CD8-positive, alpha-beta memory T cell (primary cell): ENCODE results near the gene SDHA. TPM values are rescaled to one million over a fixed set of nuclear protein-coding genes. Genes with fewer than 3 reads are reported as not detected.
A peak's percentile ranks its signal among the peaks of the same experiment; 100 is the strongest.
"Not testable (repeated sequence)": the region's sequence is repeated elsewhere in the genome, so short reads cannot be mapped to it uniquely, and the experiment has no call there.

Source experiments
- CTCF ChIA-PET: fragments of 350-600 bp; sonication (Branson Sonifier 250); formaldehyde crosslinking; loops from one replicate; lab custom pipeline; 2021; ENCODE audit warnings: antibody characterized with exemption; lab: Charles Lee
- POLR2A ChIA-PET: fragments of 350-600 bp; sonication (Branson Sonifier 250); formaldehyde crosslinking; loops from one replicate; lab custom pipeline; 2021; ENCODE audit warnings: antibody characterized with exemption; lab: Charles Lee
- DNase-seq, 5 donors: peaks; one replicate each; pipeline versions ENCODE4 v3.0.0 to v3.0.0-alpha.2; 2020 to 2022; ENCODE audit warnings: mixed read lengths in 1 of 5
- H3K27ac ChIP-seq: one replicate; pipeline ENCODE4 v1.7.0; 2013; ENCODE audit warnings: low read depth, mild to moderate bottlenecking, low read length, moderate library complexity
- H3K27me3 ChIP-seq: 2 replicates; pipeline ENCODE4 v1.7.0; 2013; ENCODE audit warnings: low read length, mild to moderate bottlenecking; ENCODE audit not compliant: insufficient read depth, poor library complexity, severe bottlenecking
- H3K36me3 ChIP-seq: 2 replicates; pipeline ENCODE4 v1.7.0; 2013; ENCODE audit warnings: mild to moderate bottlenecking, low read length, moderate library complexity; ENCODE audit not compliant: insufficient read depth
- H3K4me1 ChIP-seq: 2 replicates; pipeline ENCODE4 v1.7.0; 2013; ENCODE audit warnings: mild to moderate bottlenecking, low read length, moderate library complexity; ENCODE audit not compliant: insufficient read depth
- H3K4me3 ChIP-seq: 2 replicates; pipeline ENCODE4 v1.7.0; 2013; ENCODE audit warnings: mild to moderate bottlenecking, low read length
- H3K9me3 ChIP-seq: 2 replicates; pipeline ENCODE4 v1.7.0; 2013; ENCODE audit warnings: mild to moderate bottlenecking, low read length
- H3K27ac Mint-ChIP-seq, 8 donors: one replicate each; pipeline ENCODE4 v1.8.0; 2020 to 2021; ENCODE audit warnings: mixed read lengths in 8 of 8, mild to moderate bottlenecking in 6 of 8, inconsistent platforms in 3 of 8, moderate library complexity in 3 of 8
- H3K27me3 Mint-ChIP-seq, 2 donors: one replicate each; pipeline ENCODE4 v1.8.0; 2020 to 2021; ENCODE audit warnings: mixed read lengths in 2 of 2, mild to moderate bottlenecking in 1 of 2, moderate library complexity in 1 of 2
- H3K36me3 Mint-ChIP-seq, 3 donors: one replicate each; pipeline ENCODE4 v1.8.0; 2020 to 2021; ENCODE audit warnings: mixed read lengths in 3 of 3, inconsistent platforms in 1 of 3, mild to moderate bottlenecking in 1 of 3
- H3K4me1 Mint-ChIP-seq, 3 donors: one replicate each; pipeline ENCODE4 v1.8.0; 2020 to 2021; ENCODE audit warnings: mixed read lengths in 3 of 3, inconsistent platforms in 1 of 3, mild to moderate bottlenecking in 1 of 3
- H3K4me3 Mint-ChIP-seq, 7 donors: one replicate each; pipeline ENCODE4 v1.8.0; 2020 to 2021; ENCODE audit warnings: mixed read lengths in 7 of 7, mild to moderate bottlenecking in 6 of 7, moderate library complexity in 4 of 7, inconsistent platforms in 2 of 7
- H3K9me3 Mint-ChIP-seq, 5 donors: one replicate each; pipeline ENCODE4 v1.8.0; 2020 to 2022; ENCODE audit warnings: mixed read lengths in 5 of 5, mild to moderate bottlenecking in 3 of 5, moderate library complexity in 2 of 5, inconsistent platforms in 1 of 5
- polyA plus RNA-seq: library from polyadenylated mRNA; unstranded; fragments of 300-500 nt; fragmentation: Illumina TruSeq; gene quantifications from one replicate; pipeline ENCODE4 v1.2.3, GENCODE V29; 2021
- total RNA-seq, 2 experiments: library from RNA; stranded (reverse); gene quantifications; one replicate each; pipeline ENCODE4 v1.2.3, GENCODE V29; 2021

The SDHA gene
- total and polyA plus RNA-seq, 3 experiments from 2014 or later: 168 to 237 (median 171) TPM

- Mint-ChIP-seq H3K36me3 (peaks cover 0 to 16% (median 0%) of the 10 kb centered on the region in 3 donors), H3K4me1 (peaks cover 42 to 51% (median 45%) of the 10 kb centered on the region in 3 donors)
- H3K36me3 ChIP-seq, H3K4me3 Mint-ChIP-seq, H3K4me3 ChIP-seq, POLR2A ChIA-PET, H3K4me1 ChIP-seq, H3K27ac ChIP-seq, H3K9me3 ChIP-seq, CTCF ChIA-PET, H3K27me3 Mint-ChIP-seq, H3K9me3 Mint-ChIP-seq, H3K27ac Mint-ChIP-seq, H3K27me3 ChIP-seq: not testable (repeated sequence)
- peak in 1 of 5 donors; percentile 3 for DNase-seq
Observed at GRCh38 chr5:297991-298736, 80.0 kb downstream of the SDHA start.

GRCh38 chr5:298737-299125 lies 80.6 kb downstream of the SDHA start:
- no peaks in the 10 kb centered on the region for H3K27me3 ChIP-seq
- Mint-ChIP-seq H3K4me1 (peaks cover 42 to 55% (median 45%) of the 10 kb centered on the region in 3 donors), H3K27me3 (no peaks in the 10 kb centered on the region), H3K27ac (no peak overlapping the region), H3K4me3 (no peak overlapping the region), H3K36me3 (peaks cover 0 to 19% (median 0%) of the 10 kb centered on the region in 3 donors), H3K9me3 (no peaks in the 10 kb centered on the region)
- H3K4me1 ChIP-seq: peaks cover 6% of the 10 kb centered on the region
- H3K36me3 ChIP-seq: no peaks in the 10 kb centered on the region
- H3K4me3 ChIP-seq: no peak overlapping the region
- peak in 1 of 5 donors; percentile 8 for DNase-seq
- no peak overlapping the region for H3K27ac ChIP-seq
- CTCF ChIA-PET: interaction anchor here (1.0 kb wide), 1 partner anchor 9 kb away, joined by 3 read pairs; no protein-coding TSS in a partner anchor
- no peaks in the 10 kb centered on the region for H3K9me3 ChIP-seq
- POLR2A ChIA-PET: no interaction called here

- H3K4me3 ChIP-seq, H3K9me3 Mint-ChIP-seq, H3K27ac Mint-ChIP-seq, H3K27ac ChIP-seq, H3K9me3 ChIP-seq, H3K27me3 Mint-ChIP-seq, H3K4me3 Mint-ChIP-seq, H3K27me3 ChIP-seq, H3K4me1 ChIP-seq, POLR2A ChIA-PET, H3K36me3 ChIP-seq: not testable (repeated sequence)
- DNase-seq: peak in 1 of 5 donors; percentile 4
- CTCF ChIA-PET: interaction anchor here (1.0 kb wide), 1 partner anchor 8 kb away, joined by 3 read pairs; no protein-coding TSS in a partner anchor
- Mint-ChIP-seq H3K36me3 (peaks cover 0 to 21% (median 0%) of the 10 kb centered on the region in 3 donors), H3K4me1 (peaks cover 42 to 55% (median 45%) of the 10 kb centered on the region in 3 donors)
Observed at GRCh38 chr5:299921-300320, 81.8 kb downstream of the SDHA start.

DNA sequence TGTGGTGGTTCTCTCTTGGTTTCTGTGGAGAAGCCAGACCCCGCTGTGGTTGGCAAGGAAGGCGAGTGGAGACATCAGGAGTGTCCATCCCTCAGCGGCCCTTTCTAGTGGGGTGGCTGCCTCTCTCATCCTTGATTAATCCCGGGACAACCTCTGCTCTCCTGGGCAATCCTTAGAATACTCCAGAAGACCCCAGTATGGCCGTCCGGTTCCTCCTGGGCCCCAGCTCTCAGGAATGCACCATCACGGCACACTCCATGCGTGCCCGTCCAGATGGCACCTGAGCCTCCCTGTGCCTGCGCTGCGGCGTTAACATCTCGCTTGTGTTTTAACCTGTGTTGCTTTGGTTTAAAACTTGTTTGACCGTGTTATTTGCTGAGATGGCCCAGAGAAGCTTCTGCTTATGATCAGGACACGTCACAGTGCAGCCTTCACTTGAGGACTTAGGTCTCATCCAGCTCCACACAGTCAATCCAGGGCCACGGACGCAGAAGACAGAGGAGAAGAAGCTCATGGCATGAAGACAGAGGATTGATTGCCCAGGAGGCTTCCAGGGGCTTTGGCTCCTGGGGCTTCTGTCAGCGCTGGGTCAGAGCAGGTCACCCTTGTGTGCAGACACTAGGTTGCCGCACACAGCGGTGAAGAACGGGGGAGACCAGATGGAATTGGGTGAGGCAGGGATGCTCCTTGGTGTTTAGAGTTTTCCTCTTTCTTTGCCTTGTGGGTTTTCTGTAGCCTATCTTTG lies 82.7 kb downstream of the SDHA start:
- not testable (repeated sequence) for H3K27ac Mint-ChIP-seq, H3K9me3 ChIP-seq, H3K9me3 Mint-ChIP-seq

DNA sequence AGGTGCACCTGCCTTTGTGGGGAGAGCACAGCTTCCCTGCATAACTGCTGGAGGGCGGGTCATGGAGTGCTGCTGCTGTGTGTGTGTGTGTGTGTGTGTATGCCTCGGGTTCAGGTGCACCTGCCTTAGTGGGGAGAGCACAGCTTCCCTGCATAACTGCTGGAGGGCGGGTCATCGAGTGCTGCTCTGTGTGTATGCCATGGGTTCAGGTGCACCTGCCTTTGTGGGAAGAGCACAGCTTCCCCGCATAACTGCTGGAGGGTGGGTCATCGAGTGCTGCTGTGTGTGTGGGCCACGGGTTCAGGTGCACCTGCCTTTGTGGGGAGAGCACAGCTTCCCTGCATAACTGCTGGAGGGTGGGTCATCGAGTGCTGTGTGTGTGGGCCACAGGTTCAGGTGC lies 84.3 kb downstream of the SDHA start:
- peaks cover 0 to 40% (median 2%) of the 10 kb centered on the region in 3 donors for H3K36me3 Mint-ChIP-seq
- H3K4me1 Mint-ChIP-seq: peaks cover 25 to 38% (median 28%) of the 10 kb centered on the region in 3 donors
- H3K4me1 ChIP-seq, H3K27me3 ChIP-seq, POLR2A ChIA-PET, H3K4me3 Mint-ChIP-seq, H3K9me3 Mint-ChIP-seq, H3K4me3 ChIP-seq, H3K27me3 Mint-ChIP-seq, CTCF ChIA-PET, H3K9me3 ChIP-seq, H3K27ac ChIP-seq: not testable (repeated sequence)
- DNase-seq: peak in 1 of 5 donors; percentile 24
- H3K36me3 ChIP-seq: peaks cover 13% of the 10 kb centered on the region
- H3K27ac Mint-ChIP-seq: peak overlapping the region in 4 of 8 donors; percentile 46 to 66 (median 51)

More for the DNA sequence above, 82.7 kb downstream of the SDHA start:
- H3K27me3 Mint-ChIP-seq, H3K4me1 ChIP-seq, POLR2A ChIA-PET, H3K27me3 ChIP-seq, CTCF ChIA-PET, H3K36me3 ChIP-seq, H3K27ac ChIP-seq, H3K4me3 ChIP-seq, H3K4me3 Mint-ChIP-seq: not testable (repeated sequence)
- peaks cover 41 to 54% (median 44%) of the 10 kb centered on the region in 3 donors for H3K4me1 Mint-ChIP-seq
- peak in 1 of 5 donors; percentile 26 for DNase-seq
- peaks cover 0 to 29% (median 2%) of the 10 kb centered on the region in 3 donors for H3K36me3 Mint-ChIP-seq

- peak overlapping the region in 2 of 8 donors; percentile 50 to 56 for H3K27ac Mint-ChIP-seq
- peaks cover 0 to 45% (median 2%) of the 10 kb centered on the region in 3 donors for H3K36me3 Mint-ChIP-seq
- H3K27ac ChIP-seq: no peak overlapping the region
Observed at GRCh38 chr5:302966-303365, 84.8 kb downstream of the SDHA start.

DNA sequence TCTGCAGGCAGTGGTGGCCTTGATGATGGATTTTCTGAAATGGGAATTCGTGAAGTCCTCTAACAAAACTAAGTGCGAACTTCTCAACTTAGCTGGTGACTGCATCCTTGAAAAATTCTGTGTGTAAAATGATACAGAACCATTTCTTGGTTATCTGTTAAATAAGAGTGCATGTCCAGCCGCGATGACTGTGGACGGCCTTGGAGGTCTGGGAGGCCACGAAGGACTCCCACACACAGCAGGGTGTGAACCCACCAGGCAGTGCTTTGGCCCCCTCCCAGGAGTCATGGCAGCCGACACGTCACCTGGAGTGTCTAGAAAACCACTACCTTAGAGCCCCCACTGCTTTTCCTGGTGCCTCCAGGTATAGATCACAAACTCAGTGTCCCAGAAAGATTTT lies 85.6 kb downstream of the SDHA start:
- Mint-ChIP-seq H3K36me3 (peaks cover 0 to 51% (median 4%) of the 10 kb centered on the region in 3 donors), H3K4me1 (peaks cover 20 to 30% (median 22%) of the 10 kb centered on the region in 3 donors)
- CTCF ChIA-PET, H3K27ac ChIP-seq, H3K27me3 Mint-ChIP-seq, H3K27me3 ChIP-seq, POLR2A ChIA-PET, H3K9me3 Mint-ChIP-seq, H3K4me3 ChIP-seq, H3K4me1 ChIP-seq, H3K9me3 ChIP-seq, H3K27ac Mint-ChIP-seq, H3K4me3 Mint-ChIP-seq: not testable (repeated sequence)
- peak in 1 of 5 donors; percentile 21 for DNase-seq
- H3K36me3 ChIP-seq: peaks cover 22% of the 10 kb centered on the region

More at GRCh38 chr5:302966-303365, 84.8 kb downstream of the SDHA start:
- Mint-ChIP-seq H3K9me3 (no peaks in the 10 kb centered on the region), H3K27me3 (no peaks in the 10 kb centered on the region), H3K4me3 (no peak overlapping the region), H3K4me1 (peaks cover 20 to 34% (median 23%) of the 10 kb centered on the region in 3 donors)
- peak in 1 of 5 donors; percentile 38 for DNase-seq
- CTCF ChIA-PET: no interaction called here
- Histone ChIP-seq H3K9me3 (no peaks in the 10 kb centered on the region), H3K4me3 (no peak overlapping the region), H3K36me3 (peaks cover 18% of the 10 kb centered on the region), H3K4me1 (no peaks in the 10 kb centered on the region), H3K27me3 (no peaks in the 10 kb centered on the region)
- POLR2A ChIA-PET: no interaction called here

DNA sequence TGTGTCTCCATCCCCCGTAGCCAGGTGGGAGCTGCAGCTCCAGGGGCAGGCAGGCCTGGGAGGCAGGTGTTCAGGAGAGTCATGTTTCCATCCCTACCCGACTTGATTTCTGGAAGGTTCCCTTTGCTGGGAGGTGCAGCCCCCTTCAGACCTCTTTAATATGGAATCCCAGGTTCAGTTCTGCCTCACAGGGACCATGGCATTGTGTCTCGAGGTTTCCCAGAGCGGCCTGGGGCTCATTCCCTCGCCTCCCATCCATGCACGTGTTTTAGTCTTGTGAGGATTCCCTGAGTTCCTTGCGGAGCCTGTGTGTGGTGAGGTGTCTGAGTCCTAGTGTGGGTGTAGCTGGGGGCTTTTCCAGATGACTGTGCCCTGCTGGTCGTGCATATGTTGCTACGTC lies 86.9 kb downstream of the SDHA start:
- H3K36me3 Mint-ChIP-seq: peaks cover 0 to 59% (median 5%) of the 10 kb centered on the region in 3 donors
- no peaks in the 10 kb centered on the region for H3K9me3 ChIP-seq
- CTCF ChIA-PET: no interaction called here
- H3K4me1 Mint-ChIP-seq: peaks cover 20 to 26% (median 20%) of the 10 kb centered on the region in 3 donors
- H3K4me3 Mint-ChIP-seq: no peak overlapping the region
- peaks cover 26% of the 10 kb centered on the region for H3K36me3 ChIP-seq
- peak in 1 of 5 donors; percentile 11 for DNase-seq
- no peaks in the 10 kb centered on the region for H3K27me3 ChIP-seq
- H3K9me3 Mint-ChIP-seq: no peaks in the 10 kb centered on the region
- no peaks in the 10 kb centered on the region for H3K4me1 ChIP-seq
- H3K4me3 ChIP-seq: no peak overlapping the region
- no peak overlapping the region for H3K27ac ChIP-seq
- H3K27ac Mint-ChIP-seq: peak overlapping the region in 1 of 8 donors; percentile 26
- POLR2A ChIA-PET: no interaction called here
- H3K27me3 Mint-ChIP-seq: no peaks in the 10 kb centered on the region
